ENCODE measurements around the gene POLR2J.

Gene POLR2J

DNA sequence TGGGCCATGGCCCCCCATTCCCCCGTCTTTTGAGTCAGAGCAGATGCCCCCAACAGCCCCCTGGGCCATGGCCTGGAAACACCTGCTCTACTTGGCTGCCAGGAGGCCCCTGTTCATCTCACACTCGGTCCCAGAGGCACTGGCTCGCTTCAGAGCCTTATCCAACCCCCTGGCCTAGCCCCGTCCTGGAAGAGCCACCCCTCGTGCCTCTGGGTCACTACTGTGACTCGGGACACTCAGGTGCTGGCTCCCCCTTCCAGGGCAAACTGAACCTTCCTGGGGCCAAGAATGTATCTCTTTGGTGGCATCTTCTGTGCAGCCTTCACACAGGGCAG, 7.0 kb downstream of the POLR2J start:
- Histone ChIP-seq H3K36me3 (peaks cover 81% of the 10 kb centered on the region), H3K4me1 (ENCODE audit: control insufficient read depth in 1 of 2, insufficient read depth in 1 of 2, low read depth in 1 of 2, low read length in 1 of 2) (no peaks in the 10 kb centered on the region), H3K27me3 (no peaks in the 10 kb centered on the region), H3K9me3 (no peaks in the 10 kb centered on the region), H3K4me3 (ENCODE audit: low read depth in 1 of 2, low read length in 1 of 2) (no peak overlapping the region), H3K27ac (no peak overlapping the region)
- TF ChIP-seq, protein P1, sequence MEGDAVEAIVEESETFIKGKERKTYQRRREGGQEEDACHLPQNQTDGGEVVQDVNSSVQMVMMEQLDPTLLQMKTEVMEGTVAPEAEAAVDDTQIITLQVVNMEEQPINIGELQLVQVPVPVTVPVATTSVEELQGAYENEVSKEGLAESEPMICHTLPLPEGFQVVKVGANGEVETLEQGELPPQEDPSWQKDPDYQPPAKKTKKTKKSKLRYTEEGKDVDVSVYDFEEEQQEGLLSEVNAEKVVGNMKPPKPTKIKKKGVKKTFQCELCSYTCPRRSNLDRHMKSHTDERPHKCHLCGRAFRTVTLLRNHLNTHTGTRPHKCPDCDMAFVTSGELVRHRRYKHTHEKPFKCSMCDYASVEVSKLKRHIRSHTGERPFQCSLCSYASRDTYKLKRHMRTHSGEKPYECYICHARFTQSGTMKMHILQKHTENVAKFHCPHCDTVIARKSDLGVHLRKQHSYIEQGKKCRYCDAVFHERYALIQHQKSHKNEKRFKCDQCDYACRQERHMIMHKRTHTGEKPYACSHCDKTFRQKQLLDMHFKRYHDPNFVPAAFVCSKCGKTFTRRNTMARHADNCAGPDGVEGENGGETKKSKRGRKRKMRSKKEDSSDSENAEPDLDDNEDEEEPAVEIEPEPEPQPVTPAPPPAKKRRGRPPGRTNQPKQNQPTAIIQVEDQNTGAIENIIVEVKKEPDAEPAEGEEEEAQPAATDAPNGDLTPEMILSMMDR (IDR thresholded peaks at IDR 0.05) = no peak

DNA sequence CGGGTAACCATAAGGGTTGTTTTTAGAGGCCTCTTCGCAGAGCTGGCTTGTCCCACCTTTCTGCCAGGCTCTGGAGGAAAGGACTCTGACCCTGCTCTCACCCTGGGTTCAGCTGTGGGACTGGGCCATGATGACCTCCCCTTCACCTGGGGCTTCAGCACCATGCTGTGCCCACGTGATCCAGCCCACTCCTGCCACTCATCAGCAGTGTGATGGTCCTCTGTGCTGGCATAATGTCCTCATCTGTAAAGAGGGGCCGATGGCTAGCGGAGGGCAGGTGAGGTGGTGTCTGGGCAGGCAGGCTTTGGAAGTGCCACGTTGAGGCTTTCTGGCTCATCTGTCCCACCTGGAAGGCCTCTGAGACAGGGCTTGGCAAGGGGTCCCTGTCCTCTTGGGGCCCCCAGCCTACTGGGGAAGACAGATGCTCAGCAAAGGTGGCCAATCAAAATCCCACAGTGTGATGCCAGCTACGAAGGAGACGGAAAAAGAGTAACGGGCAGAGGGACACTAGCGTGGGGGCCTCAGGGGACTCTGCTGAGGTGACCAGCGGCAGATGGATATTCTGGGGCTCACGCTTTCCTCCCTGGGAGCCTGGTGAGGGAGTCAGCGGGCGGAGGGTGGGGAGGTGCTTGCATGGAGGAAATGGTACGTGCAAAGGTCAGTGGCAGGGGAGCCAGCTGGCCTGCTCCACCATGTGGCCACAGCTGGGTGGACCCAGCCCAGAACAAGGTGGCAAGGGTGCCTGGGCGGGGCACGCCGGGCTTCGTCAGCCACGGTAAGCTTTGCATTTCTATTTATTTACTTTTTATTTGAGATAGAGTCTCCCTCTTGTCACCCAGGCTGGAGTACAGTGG, 8.5 kb downstream of the POLR2J start:
- TF ChIP-seq, protein P1 (IDR thresholded peaks at IDR 0.05) = no peak
- peaks cover 76% of the 10 kb centered on the region for H3K36me3 ChIP-seq
- no peak overlapping the region for H3K27ac ChIP-seq
- H3K27me3 ChIP-seq = no peaks in the 10 kb centered on the region
- peaks cover 10 to 12% of the 10 kb centered on the region in 2 experiments for H3K4me1 ChIP-seq (ENCODE audit: control insufficient read depth in 1 of 2, insufficient read depth in 1 of 2, low read depth in 1 of 2, low read length in 1 of 2)
- H3K4me3 ChIP-seq (ENCODE audit: low read depth in 1 of 2, low read length in 1 of 2) = no peak overlapping the region
- no peaks in the 10 kb centered on the region for H3K9me3 ChIP-seq

DNA sequence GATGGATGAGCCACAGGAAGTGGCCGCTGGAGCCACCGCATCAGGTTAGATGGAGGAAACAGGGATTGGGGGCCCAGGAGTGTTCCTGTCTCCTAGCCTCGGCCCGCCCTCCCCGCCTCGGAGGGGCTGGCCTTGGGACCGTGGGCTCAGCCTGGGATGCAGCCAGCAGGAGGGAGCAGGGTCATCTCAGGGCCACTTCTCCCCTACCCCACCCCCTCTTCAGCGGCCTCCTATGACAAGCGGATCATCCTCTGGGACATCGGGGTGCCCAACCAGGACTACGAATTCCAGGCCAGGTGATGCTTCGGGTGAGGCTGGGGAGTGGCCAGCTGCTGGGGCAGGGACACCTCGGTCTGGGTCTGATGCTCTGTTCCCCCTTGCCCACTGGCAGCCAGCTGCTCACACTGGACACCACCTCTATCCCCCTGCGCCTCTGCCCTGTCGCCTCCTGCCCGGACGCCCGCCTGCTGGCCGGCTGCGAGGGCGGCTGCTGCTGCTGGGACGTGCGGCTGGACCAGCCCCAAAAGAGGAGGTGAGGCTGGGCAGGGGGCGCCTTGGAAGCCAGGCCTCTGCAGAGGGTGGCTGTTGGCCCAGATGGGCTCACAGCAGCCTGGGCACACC, 9.3 kb downstream of the POLR2J start:
- H3K9me3 ChIP-seq = no peaks in the 10 kb centered on the region
- H3K36me3 ChIP-seq = peaks cover 72% of the 10 kb centered on the region
- peaks cover 12 to 13% of the 10 kb centered on the region in 2 experiments for H3K4me1 ChIP-seq (ENCODE audit: control insufficient read depth in 1 of 2, insufficient read depth in 1 of 2, low read depth in 1 of 2, low read length in 1 of 2)
- no peaks in the 10 kb centered on the region for H3K27me3 ChIP-seq
- H3K4me3 ChIP-seq (ENCODE audit: low read depth in 1 of 2, low read length in 1 of 2) = no peak overlapping the region
- TF ChIP-seq, protein P1 (IDR thresholded peaks at IDR 0.05) = no peak
- H3K27ac ChIP-seq = no peak overlapping the region

DNA sequence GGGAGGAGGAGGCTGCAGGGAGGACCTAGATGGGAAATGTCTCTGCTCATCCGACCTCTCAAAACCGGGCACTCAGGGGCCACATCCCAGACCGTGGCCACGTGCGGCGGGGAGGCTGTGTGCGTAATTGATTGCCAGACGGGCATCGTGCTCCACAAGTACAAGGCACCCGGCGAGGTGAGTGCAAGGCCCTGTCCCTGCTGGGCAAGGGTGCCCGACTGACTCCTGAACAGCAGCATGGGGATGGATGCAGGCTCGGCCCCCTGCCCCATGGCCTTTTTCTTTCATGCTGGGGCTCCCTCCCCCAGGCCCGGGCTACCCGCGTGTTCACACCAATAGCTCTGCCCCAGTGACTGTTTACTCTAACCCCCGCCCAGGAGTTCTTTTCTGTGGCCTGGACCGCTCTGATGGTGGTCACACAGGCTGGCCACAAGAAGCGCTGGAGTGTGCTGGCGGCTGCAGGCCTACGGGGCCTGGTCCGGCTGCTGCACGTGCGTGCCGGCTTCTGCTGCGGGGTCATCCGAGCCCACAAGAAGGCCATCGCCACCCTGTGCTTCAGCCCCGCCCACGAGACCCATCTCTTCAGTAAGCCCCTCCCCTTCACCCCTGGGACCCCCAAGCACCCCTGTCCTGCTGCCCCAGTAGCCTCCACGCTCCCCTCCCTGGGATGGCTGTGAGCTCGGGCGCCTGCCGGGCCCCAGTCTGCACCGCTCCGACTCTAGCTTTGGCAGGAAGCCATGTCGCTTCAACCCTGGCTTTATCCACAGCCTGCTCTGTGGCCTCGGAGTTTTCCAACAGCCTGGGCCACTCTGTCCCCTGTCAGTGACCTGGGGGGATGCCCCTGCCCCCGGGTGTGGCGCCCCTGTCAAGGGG, 10.0 kb downstream of the POLR2J start:
- peaks cover 66% of the 10 kb centered on the region for H3K36me3 ChIP-seq

More for the DNA sequence above, 10.0 kb downstream of the POLR2J start:
- TF ChIP-seq, protein P1 (IDR thresholded peaks at IDR 0.05) = no peak
- no peak overlapping the region for H3K4me3 ChIP-seq (ENCODE audit: low read depth in 1 of 2, low read length in 1 of 2)
- no peak overlapping the region for H3K27ac ChIP-seq
- no peaks in the 10 kb centered on the region for H3K9me3 ChIP-seq
- H3K27me3 ChIP-seq = no peaks in the 10 kb centered on the region
- H3K4me1 ChIP-seq (ENCODE audit: control insufficient read depth in 1 of 2, insufficient read depth in 1 of 2, low read depth in 1 of 2, low read length in 1 of 2) = peaks cover 20% of the 10 kb centered on the region in 2 experiments

All from neutrophil (primary cell).